ENCODE data around the gene TMEFF1.
"Not testable (repeated sequence)": the region's sequence is repeated elsewhere in the genome, so short reads cannot be mapped to it uniquely, and the experiment has no call there.

TMEFF1 gene

DNA sequence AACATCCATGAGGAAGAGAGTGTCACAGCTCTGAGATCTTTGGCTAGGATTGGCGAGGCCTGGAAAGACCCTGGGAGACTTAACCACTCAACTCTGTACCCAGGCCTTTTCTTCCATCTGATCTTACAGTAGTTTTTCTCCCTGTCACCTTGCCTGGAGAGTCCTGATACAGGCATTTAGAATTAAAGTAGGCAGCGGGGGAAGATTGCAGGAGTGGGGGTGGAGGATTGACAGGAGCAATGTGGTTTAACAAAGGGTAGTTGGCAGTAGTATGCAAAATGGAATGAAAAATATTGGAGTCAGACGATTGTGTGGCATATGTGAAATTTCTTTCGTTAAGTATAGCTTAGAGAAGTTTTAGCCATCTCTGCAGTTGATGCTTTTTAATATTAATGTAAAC, 16.9 kb downstream of the TMEFF1 start:
- DNase-seq (ENCODE audit: low spot score): no peak

DNA sequence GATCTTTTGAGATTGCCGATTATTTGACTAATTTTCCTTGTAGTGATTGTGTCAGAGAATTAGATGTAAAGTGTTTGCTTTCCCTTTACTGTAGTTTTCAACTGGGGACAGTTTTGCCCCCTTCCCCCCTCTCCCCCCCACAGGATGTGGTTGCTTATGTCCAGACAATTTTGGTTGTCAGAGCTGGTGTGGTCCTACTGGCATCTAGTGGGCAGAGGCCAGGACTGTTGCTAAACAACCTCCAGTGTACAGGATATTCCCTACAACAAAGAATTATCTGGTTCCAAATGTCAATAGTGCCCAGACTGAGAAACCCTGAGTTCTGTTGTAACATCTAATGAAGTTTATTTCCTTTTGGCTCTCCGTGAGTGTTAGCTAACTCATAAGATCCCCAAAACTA, 20.0 kb downstream of the TMEFF1 start:
- no peak for DNase-seq (ENCODE audit: low spot score)

DNA sequence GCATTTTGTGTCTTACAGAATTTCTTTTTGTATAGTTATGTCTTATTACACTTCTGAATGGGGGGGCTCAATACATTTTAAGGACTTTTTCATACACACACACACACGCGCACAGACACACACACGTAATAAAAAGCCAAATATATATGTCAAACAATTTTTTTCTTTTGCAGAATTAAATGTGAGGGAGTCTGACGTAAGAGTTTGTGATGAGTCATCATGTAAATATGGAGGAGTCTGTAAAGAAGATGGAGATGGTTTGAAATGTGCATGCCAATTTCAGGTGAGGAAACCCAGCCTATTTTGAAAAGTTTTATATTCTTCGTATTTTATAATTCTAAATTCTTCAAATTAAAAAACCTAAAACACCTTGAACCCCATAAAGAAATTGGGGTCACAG, 25.6 kb downstream of the TMEFF1 start:
- no peak for DNase-seq (ENCODE audit: low spot score)

DNA sequence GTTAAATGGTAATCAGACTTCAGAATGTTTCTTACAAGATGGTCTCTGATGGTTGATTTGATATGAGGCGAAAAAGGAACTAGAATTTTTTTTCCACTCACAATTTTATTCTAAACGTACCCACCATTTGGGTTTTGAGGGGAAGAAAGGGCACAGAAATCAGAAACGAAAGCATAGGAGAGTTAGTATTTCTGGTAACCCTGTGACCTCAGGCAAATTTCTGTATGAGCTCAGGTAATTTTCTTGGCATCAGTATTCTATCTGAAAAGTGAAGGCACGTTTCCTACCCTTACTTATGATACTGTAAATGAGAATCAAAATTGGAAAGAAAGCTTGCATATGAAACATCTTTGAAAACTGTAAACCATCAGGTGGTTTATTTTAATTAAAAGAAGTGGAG, 26.5 kb downstream of the TMEFF1 start:
- DNase-seq (ENCODE audit: low spot score): no peak

DNA sequence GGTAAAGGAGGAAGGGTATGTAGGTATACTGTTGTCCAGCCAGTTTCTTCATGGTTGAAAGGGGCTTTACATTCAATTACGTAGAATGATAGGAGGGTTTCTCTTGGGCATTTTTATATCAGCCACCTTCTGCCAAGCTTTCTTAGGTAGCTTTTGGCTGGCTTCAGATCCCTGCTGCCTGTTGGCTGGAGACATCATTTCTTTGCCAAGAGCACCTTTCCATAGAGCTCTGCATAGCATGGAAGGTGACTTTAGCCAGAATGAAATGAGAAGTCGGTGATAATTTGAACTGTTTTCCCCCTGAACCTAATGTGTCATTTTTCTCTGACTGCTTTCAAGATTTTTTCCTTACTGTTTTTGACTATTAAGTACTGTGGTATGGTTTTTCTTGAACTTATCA, 26.9 kb downstream of the TMEFF1 start:
- DNase-seq (ENCODE audit: low spot score): no peak

DNA sequence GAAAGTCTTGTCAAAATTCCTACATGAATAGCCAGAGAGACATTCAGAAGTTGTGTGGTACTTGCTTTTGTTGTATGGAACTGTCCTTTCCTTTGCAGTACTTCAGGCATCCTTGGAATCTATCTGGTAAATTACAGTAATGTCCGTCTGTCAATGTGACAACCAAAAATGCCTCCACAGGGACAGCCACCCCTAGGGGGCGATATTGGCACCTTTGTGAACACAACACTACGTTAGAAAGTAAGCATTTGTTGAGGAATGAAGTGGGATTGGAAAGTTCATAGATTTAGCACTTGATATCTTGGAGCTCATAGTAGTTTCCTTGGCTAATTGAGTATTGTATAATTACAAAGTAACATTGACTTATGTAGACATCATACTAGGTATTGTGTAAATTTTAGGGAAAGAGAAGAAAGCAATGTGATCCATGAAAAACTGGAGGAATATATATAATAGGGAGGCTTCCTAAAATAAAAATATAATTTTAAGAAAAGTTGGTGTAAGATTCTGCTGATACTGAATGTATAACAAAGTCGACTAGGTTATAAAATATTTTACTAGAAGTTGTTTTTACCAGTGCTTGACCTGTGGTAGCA, 32.7 kb downstream of the TMEFF1 start:
- DNase-seq (ENCODE audit: low spot score): no peak

DNA sequence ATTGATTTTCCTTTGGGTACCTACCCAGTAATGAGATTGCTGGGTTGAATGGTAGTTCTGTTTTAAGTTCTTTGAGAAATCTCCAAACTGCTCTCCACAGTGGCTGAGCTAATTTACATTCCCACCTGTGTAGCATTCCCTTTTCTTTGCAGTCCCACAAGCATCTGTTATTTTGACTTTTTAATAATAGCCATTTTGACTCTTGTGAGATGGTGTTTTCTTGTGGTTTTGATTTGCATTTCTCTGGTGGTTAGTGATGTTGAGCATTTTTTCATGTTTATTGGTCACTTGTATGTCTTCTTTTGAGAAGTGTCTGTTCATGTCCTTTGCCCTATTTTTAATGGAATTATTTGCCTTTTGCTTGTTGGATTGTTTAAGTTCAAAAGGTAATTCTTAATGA, 34.4 kb downstream of the TMEFF1 start:
- not testable (repeated sequence) for DNase-seq (ENCODE audit: low spot score)

DNA sequence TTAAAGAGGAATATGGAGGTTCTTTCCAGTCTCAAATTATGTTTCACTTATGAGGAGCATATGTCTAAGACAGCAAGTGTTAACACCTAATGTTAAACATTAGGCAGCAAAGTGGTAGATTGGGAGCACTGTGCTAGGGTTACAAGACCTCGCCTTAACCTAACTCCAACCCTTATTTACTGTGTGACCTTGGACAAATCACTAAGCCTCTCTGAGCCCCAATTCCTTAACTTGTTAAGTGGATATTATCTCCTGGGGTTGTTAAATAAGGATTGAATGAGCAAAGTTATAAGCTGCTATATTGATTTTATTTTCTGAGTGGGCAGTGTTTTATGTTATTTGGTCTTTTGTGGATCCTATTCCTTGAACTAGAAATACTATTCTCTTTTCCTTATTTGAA, 38.3 kb downstream of the TMEFF1 start:
- no peak for DNase-seq (ENCODE audit: low spot score)

DNA sequence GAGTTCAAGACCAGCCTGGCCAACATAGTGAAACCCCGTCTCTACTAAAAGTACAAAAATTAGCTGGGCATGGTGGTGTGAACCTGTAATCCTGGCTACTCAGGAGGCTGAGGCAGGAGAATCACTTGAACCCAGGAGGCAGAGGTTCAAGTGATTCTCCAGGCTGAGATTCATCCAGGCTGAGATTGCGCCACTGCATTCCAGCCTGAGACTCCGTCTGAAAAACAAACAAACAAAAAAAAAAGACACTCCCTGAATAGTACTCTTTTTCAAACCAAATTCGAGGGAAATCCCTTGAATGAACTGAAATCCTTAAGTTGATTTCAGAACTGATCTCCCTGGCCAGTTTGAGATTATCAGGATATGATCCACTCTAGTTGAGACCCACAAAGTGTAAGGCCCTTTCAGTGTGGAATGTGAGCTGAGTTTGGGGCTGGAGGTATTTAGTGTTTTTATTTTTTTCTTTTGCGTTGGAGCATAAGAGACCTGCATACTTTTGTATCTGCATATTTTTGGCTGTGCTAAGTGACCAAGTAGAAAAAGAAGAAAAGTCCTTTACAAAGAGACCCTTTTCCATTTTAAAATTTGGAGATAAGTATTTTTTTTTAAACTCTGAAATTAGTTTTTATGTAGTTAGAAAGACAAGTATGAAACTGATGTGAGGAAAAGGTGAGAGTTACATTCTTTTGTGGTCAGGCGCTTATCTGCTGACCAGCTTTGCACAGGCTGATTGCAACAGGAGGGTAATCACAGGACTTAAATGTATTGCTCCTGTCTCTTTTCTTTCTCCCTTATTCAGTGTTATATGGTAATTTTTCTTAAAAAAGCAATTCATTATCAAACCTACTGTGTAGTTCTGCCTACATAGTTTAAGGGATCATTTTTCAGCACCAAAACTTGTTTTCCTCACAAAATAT, 42.9 kb downstream of the TMEFF1 start:
- DNase-seq (ENCODE audit: low spot score): no peak

DNA sequence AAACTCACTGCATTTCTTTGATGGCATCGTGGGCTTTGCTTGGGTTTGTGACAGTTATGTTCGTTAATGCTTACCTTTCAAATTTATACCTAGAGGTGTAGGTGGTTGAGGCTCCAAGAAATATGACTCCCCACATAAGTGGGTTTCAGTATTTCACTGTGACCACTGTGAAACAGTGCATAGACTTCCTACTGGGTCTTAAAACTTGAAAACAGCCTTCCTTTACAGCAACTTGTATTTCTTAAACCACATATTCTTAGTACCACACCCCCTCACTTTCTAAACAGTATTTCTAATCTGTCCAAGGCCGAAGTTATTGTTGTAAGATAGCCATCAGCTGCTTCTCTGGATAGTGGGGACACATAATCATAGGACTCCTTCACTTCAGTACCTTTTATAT, 48.3 kb downstream of the TMEFF1 start:
- DNase-seq (ENCODE audit: low spot score): no peak

DNA sequence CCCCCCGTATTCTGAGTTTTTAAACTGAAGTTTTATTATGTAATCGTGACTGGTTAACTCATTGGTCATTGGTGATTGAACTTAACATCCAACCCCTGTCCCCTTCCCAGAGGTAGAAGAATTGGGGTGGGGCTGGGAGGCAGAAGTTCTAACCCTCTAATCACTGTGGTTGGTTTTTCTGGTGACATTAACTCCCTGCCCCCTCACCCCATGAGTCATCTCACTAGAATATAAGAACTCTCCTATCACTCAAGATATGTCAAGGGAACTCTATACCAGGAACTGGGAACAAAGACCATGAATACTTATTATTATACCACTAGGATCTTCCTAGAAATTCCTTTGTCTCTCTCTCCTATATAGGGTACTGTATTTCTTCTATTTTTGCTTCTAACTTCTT, 52.6 kb downstream of the TMEFF1 start:
- DNase-seq (ENCODE audit: low spot score): no peak

DNA sequence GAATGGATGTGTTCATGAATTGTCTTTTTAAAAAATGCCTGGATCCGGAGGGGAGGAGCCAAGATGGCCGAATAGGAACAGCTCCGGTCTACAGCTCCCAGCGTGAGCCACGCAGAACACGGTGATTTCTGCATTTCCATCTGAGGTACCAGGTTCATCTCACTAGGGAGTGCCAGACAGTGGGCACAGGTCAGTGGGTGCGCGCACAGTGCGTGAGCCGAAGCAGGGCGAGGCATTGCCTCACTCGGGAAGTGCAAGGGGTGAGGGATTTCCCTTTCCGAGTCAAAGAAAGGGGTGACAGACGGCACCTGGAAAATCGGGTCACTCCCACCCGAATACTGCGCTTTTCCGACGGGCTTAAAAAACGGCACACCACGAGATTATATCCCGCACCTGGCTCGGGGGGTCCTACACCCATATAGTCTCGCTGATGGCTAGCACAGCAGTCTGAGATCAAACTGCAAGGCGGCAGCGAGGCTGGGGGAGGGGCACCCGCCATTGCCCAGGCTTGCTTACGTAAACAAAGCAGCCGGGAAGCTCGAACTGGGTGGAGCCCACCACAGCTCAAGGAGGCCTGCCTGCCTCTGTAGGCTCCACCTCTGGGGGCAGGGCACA, 54.3 kb downstream of the TMEFF1 start:
- DNase-seq (ENCODE audit: low spot score): not testable (repeated sequence)

DNA sequence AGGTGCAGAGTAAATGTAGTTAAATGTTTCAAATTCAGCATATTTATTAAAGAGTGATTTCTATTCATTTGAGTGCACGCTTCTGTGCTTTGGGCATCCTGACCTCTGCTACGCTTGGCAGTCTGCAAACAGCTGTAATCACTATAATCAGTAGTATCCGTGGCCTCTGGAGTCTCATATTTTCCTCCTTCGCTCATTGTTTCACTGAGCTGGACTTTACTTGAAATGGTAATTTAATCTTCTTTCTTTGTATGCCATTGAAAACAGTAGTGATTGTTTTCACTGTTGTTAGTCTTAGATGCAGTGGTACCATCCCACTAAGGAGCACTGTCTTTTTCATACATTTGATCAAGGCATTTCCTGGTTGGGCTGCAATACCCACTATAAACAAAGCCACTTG, 61.5 kb downstream of the TMEFF1 start:
- no peak for DNase-seq (ENCODE audit: low spot score)

DNA sequence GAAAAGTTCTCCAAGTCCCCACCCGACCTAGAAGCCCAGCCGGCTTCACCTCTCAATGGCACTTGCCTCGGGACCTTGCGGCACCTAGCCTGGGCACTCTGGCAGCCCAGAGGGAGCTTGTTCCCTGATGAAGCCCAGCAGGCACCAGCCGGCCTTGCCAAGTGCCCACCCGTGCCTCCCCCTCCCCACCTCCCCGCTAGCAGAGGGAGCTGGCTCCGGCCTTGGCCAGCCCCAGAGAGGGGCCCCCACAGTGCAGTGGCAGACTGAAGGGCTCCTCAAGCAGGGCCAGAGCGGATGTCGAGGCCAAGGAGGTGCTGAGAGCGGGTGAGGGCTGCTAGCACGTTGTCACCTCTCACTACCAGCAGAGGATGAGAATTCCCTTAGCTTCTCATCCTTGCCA, 67.4 kb downstream of the TMEFF1 start:
- no peak for DNase-seq (ENCODE audit: low spot score)

DNA sequence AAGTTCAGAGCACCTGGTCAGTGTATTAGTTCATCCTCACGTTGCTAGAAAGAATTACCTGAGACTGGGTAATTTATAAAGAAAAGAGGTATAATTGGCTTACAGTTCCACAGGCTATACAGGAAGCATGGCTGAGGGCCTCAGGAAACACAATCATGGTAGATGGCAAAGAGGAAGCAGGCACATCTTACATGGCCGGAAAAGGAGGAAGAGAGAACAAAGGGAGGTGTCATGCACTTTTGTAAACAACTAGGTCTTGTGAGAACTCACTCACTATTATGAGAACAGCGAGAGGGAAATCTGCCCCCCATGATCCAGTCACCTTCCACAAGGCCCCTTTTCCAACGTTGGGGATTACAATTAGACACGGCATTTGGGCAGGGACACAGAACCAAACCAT, 76.1 kb downstream of the TMEFF1 start:
- no peak for DNase-seq (ENCODE audit: low spot score)

DNA sequence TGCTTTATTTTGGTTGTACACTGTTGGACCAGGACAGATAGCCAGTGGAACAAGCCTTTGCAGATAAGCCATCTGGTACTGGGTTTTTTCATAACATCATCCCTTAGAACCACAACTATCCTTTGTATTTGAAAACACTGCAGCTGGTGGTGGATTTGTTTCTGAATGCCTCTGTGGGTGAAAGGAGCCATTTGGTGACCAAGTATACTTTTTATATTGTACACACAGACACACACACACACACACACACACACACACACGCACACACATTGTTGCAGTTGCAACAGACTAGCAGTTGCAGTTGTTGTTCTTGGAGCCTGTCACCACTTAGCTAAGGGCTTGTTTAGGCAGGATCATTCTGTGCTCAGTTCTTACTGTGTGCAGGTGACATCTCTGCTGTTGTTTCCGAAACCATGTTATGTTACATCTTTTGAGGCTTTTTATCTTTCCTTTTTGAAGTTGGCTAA, 82.0 kb downstream of the TMEFF1 start:
- DNase-seq (ENCODE audit: low spot score): no peak

DNA sequence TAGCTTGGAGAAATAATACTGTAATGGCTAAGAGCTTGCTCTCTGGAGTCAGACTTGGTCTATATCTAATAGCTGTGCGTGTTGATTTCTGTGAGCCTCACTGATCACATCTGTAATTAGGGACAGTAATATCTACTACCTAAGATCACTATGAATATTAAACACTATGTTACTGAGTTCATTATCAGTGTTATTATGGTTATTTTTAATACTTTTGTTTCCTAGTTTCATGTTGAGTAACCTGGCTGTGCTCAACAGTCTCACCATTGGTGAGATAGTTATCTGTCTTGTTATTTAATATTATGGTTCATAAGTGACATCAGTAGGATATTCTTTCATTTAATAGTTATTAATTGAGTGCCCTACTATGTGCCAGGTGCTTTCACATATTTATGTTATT, 82.5 kb downstream of the TMEFF1 start:
- DNase-seq (ENCODE audit: low spot score): no peak

DNA sequence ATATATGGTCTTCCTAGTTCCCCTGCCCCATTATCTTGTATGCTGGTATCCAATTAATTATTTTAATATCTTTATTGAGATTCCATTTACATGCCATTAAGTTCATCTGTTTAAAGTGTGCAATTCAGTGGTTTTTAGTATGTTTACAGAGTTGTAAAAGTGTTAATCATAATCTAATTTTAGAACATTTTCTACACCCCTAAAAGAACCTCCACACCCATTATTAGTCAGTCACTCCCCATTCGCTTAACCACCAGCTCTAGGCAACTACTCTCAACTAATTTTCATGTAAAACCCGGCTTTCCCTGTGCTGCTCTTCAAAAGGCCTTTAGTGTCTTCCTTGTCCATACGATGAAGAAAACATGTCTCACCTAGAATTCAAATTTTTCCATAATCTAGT, 84.1 kb downstream of the TMEFF1 start:
- no peak for DNase-seq (ENCODE audit: low spot score)

DNA sequence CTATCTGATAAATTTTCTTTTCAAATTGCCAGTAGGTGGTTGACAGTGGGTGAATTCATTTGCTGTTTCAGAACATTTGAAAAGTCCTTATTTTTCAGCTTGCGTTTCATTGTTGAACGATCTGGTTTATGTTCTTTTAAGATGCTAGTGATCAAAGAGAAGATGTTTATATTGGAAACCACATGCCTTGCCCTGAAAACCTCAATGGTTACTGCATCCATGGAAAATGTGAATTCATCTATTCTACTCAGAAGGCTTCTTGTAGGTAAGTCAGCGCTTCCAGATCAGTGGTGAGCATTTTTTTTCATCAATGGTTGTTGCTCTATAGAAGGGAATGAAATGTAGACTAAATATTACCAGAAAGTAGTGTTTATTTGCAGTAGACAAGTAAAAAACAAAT, 88.3 kb downstream of the TMEFF1 start:
- no peak for DNase-seq (ENCODE audit: low spot score)

DNA sequence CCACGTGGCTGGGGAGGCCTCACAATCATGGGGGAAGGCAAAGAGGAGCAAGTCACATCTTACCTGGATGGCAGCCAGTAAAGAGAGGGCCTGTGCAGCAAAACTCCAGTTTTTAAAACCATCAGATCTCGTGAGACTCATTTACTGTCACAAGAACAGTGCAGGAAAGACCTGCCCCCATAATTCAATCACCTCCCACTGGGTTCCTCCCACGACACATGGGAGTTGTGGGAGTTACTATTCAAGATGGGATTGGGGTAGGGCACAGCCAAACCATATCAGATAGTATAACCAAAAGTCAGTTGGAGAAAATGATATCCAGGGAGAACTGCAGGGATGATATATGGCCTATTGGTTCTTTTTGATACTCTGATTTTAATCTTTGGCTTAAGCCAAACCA, 94.9 kb downstream of the TMEFF1 start:
- no peak for DNase-seq (ENCODE audit: low spot score)

DNA sequence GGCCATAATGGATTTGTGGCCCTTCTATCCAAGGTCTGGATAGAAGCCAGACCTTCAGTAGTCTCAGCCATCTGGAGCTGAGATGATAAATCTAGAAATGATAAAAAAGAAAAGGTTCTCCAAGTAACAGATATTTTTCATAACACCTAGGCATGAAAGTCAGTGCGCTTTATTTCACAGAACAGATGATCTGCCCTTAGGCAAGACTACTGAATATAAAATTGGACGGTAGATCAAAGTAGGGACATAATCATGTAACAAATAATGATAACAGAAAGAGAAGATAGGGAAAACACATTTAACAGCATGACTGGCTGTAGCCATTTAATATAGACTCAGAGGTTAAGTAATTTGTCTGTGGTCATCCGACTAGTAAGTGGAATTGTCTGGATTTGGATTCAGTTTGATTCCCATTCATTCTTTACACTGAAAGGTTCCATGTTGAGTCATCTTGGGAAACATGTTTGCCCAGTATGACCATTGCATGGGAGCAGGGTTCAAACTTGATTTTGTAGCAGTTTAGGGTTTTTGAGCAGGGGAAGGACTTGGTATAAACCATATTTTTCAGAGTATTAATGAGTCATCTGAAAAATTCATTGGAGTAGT, 100.8 kb downstream of the TMEFF1 start:
- DNase-seq (ENCODE audit: low spot score): no peak

DNA sequence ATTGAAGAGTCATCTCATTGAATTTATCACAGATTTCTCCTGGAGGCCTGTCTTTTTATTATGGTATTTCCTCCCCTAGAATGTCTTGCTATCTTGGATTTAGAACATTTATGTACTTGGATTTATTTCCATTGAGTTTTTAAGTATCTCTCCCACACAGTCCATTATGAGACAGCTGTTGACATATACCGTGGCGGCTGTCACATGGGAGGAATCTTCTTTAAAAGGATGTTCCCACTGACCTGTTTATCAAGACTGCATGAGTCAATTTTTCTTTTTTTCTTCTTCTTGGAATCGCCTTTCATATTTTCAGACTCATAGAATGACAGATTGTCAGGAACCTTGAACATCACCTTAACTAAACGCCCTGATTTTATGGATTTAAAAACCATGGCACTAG, 102.1 kb downstream of the TMEFF1 start:
- no peak for DNase-seq (ENCODE audit: low spot score)

Data from left forelimb (tissue), 1 donor.